A549 (cell line): ENCODE measurements around the gene MITF. TPM values are rescaled to one million over a fixed set of nuclear protein-coding genes. Genes with fewer than 3 reads are reported as not detected.

Experiments used
- ATAC-seq, 2 experiments: fragments of 200-7000 bp in 1 of 2; fragments of >200 bp in 1 of 2; cut with Nextera tagmentation in 1 of 2; cut with Tn5 transposase in 1 of 2; 3 replicates each; pipeline versions ENCODE4 v1.8.0 to v1.9.1; 2018 to 2020; ENCODE audit warnings: mild to moderate bottlenecking in 1 of 2, moderate library complexity in 1 of 2
- CTCF ChIA-PET: fragments of 300-600 bp; sonication (Branson Sonifier 250); formaldehyde crosslinking; extraction: SDS; loops from one replicate; lab custom pipeline; 2021; ENCODE audit warnings: antibody characterized with exemption, inconsistent platforms; lab: Yijun Ruan, JAX
- POLR2A ChIA-PET: fragments of 350-600 bp; formaldehyde crosslinking; extraction: SDS; loops from one replicate; lab custom pipeline; 2021; ENCODE audit warnings: antibody characterized with exemption, inconsistent platforms; lab: Yijun Ruan, JAX
- DNase-seq, 2 experiments: peaks; one replicate each; pipeline versions ENCODE4 v3.0.0 to v3.0.0-alpha.2; 2011 to 2016; ENCODE audit warnings: low read depth in 1 of 2, low spot score in 1 of 2
- FAIRE-seq: peaks from 2 replicates; lab custom pipeline; 2011; peaks lifted over from hg19 to GRCh38; lab: Jason Lieb, UNC
- H3K27ac ChIP-seq, 2 experiments: fragments of >200 bp; sonication (Bioruptor Twin); formaldehyde crosslinking; 3 replicates each; pipeline ENCODE4 v1.5.1; 2016 to 2017
- H3K4me1 ChIP-seq: fragments of >200 bp; sonication (Bioruptor Twin); formaldehyde crosslinking; 3 replicates; pipeline ENCODE4 v1.6.1; 2016
- H3K4me2 ChIP-seq: fragments of >200 bp; sonication (Bioruptor Twin); formaldehyde crosslinking; 3 replicates; pipeline ENCODE4 v1.6.1; 2016
- H3K4me3 ChIP-seq: fragments of >200 bp; sonication (Bioruptor Twin); formaldehyde crosslinking; 3 replicates; pipeline ENCODE4 v1.5.1; 2016
- H3K9me3 ChIP-seq: fragments of >200 bp; sonication (Bioruptor Twin); formaldehyde crosslinking; 3 replicates; pipeline ENCODE4 v1.6.1; 2016
- BHLHE40 ChIP-seq: IDR thresholded peaks from 2 replicates; pipeline ENCODE4 v1.6.1; 2012; ENCODE audit warnings: low read depth, low read length, inconsistent platforms
- CEBPB ChIP-seq, 2 experiments: fragments of >200 bp in 1 of 2; sonication (Bioruptor Twin) in 1 of 2; formaldehyde crosslinking in 1 of 2; IDR thresholded peaks; 2 replicates each; pipeline ENCODE4 v1.6.1; 2012 to 2016
- CHD2 ChIP-seq: fragments of 150-350 bp; IDR thresholded peaks from 2 replicates; pipeline ENCODE4 v1.6.1; 2014; ENCODE audit warnings: low read length; ENCODE audit not compliant: partially characterized antibody
- CHD4 ChIP-seq: fragments of 200-600 bp; sonication (generic); IDR thresholded peaks from 2 replicates; pipeline ENCODE4 v1.6.1; 2016; ENCODE audit warnings: antibody characterized with exemption, mild to moderate bottlenecking, borderline replicate concordance
- ESRRA ChIP-seq: fragments of 150-350 bp; IDR thresholded peaks from 2 replicates; pipeline ENCODE4 v1.6.1; 2014; ENCODE audit warnings: mild to moderate bottlenecking, low read length, borderline replicate concordance
- GATA3 ChIP-seq: IDR thresholded peaks from 2 replicates; pipeline ENCODE4 v1.6.1; 2012; ENCODE audit warnings: borderline replicate concordance
- HOXB5 ChIP-seq: fragments of 250-450 bp; sonication (Bioruptor Pico); IDR thresholded peaks from 2 replicates; pipeline ENCODE4 v1.5.0; 2020; ENCODE audit warnings: mild to moderate bottlenecking, moderate library complexity
- KDM5A ChIP-seq: fragments of 200-600 bp; sonication (generic); IDR thresholded peaks from 2 replicates; pipeline ENCODE4 v1.6.1; 2016; ENCODE audit warnings: antibody characterized with exemption, mild to moderate bottlenecking
- MAFK ChIP-seq: fragments of 450-650 bp; IDR thresholded peaks from 2 replicates; pipeline ENCODE4 v1.6.1; 2014; ENCODE audit not compliant: partially characterized antibody
- NFE2L2 ChIP-seq: fragments of 150-350 bp; conservative IDR thresholded peaks from 2 replicates; pipeline ENCODE4 v1.6.1; 2014; ENCODE audit warnings: low read length
- NR3C1 ChIP-seq: fragments of >200 bp; sonication (Bioruptor Twin); formaldehyde crosslinking; IDR thresholded peaks from 3 replicates; pipeline ENCODE4 v1.6.1; 2017
- POLR2AphosphoS2 ChIP-seq: conservative IDR thresholded peaks from 2 replicates; pipeline ENCODE4 v1.6.1; 2012; ENCODE audit warnings: low read length, improper control_type of control experiment, inconsistent platforms
- RAD21 ChIP-seq, 2 experiments: fragments of >200 bp in 1 of 2; sonication (Bioruptor Twin) in 1 of 2; formaldehyde crosslinking in 1 of 2; IDR thresholded peaks in 1 of 2; conservative IDR thresholded peaks in 1 of 2; 2 replicates in 1 of 2; 3 replicates in 1 of 2; pipeline ENCODE4 v1.6.1; 2012 to 2018; ENCODE audit warnings: inconsistent platforms in 1 of 2
- RCOR1 ChIP-seq: fragments of 150-350 bp; IDR thresholded peaks from 2 replicates; pipeline ENCODE4 v1.6.1; 2014; ENCODE audit warnings: antibody characterized with exemption, low read length, low read depth
- RFX5 ChIP-seq: fragments of 450-650 bp; IDR thresholded peaks from 2 replicates; pipeline ENCODE4 v1.7.1; 2014; ENCODE audit warnings: antibody characterized with exemption, mild to moderate bottlenecking, moderate library complexity
- SMC3 ChIP-seq: fragments of >200 bp; sonication (Bioruptor Twin); formaldehyde crosslinking; IDR thresholded peaks from 3 replicates; pipeline ENCODE4 v1.6.1; 2018; ENCODE audit warnings: inconsistent platforms
- SREBF2 ChIP-seq: fragments of 450-650 bp; IDR thresholded peaks from 2 replicates; pipeline ENCODE4 v1.6.1; 2014; ENCODE audit warnings: mild to moderate bottlenecking, moderate library complexity
- TFCP2L1 ChIP-seq: fragments of 250-450 bp; sonication (Bioruptor Pico); IDR thresholded peaks from 2 replicates; pipeline ENCODE4 v1.5.0; 2021; ENCODE audit warnings: mild to moderate bottlenecking
- ZSCAN20 ChIP-seq: fragments of 250-450 bp; sonication (Bioruptor Pico); IDR thresholded peaks from 2 replicates; pipeline ENCODE4 v1.8.0; 2022; ENCODE audit warnings: mild to moderate bottlenecking, moderate library complexity
- WGBS: methylation state at CpG from one replicate; pipeline ENCODE4 v1.1.6; 2017; ENCODE audit errors: missing lambda C conversion rate; 5-methylcytosine and 5-hydroxymethylcytosine counted together
- polyA plus RNA-seq, 4 experiments: library from polyadenylated mRNA; depleted of rRNA in 3 of 4; stranded (reverse); fragments of >200 nt; fragmentation: RNase III in 1 of 4; extraction: RNeasy Plus Mini Kit Qiagen cat#74134 plus additional on column Dnase treatment in 1 of 4; gene quantifications; 2 replicates in 3 of 4; 3 replicates in 1 of 4; pipeline ENCODE4 v1.2.3, GENCODE V29; 2011 to 2017
- TF ChIP-seq, protein P1 (sequence below): fragments of 450-650 bp; IDR thresholded peaks from 2 replicates; pipeline ENCODE4 v1.6.1; 2014; ENCODE audit warnings: antibody characterized with exemption
- TF ChIP-seq, protein P2 (sequence below): IDR thresholded peaks from 2 replicates; pipeline ENCODE4 v1.6.1; 2012

MITF gene
- polyA plus RNA-seq, 2 of the 4 experiments (the other 2 are of a cell fraction): 14.3 to 15.9 TPM

DNA sequence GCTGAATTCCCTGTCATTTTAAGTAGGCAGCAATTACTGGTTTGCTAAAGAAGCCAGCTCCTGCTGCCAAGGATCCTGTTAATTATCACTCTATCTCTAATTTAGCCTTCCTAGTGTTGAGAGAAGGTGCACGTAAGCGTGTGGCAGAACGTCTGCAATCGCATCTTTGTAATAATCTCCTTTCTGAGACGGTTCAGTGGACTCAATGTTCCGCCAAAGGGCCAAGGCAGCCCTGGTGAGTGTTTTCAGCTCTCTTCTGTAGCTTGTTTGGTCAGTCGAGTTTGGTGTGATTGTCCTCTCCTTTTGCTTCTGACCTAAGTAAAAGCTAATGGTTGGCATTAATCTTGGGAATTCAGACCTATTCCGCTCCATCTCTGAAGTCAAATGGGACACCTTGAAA is 24.2 kb downstream of the MITF start:
- TF ChIP-seq NFE2L2: no peak
- TF ChIP-seq RCOR1: no peak
- no peak for TF ChIP-seq CHD4
- no peak for TF ChIP-seq ESRRA
- no peak for TF ChIP-seq HOXB5 (CRISPR knock-in tag)
- no peak for TF ChIP-seq SREBF2
- TF ChIP-seq, protein P1, sequence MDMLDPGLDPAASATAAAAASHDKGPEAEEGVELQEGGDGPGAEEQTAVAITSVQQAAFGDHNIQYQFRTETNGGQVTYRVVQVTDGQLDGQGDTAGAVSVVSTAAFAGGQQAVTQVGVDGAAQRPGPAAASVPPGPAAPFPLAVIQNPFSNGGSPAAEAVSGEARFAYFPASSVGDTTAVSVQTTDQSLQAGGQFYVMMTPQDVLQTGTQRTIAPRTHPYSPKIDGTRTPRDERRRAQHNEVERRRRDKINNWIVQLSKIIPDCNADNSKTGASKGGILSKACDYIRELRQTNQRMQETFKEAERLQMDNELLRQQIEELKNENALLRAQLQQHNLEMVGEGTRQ: no peak
- no peak for TF ChIP-seq TFCP2L1 (CRISPR knock-in tag)
- TF ChIP-seq RFX5: no peak
- no peak for TF ChIP-seq BHLHE40
- TF ChIP-seq RAD21 (conservative IDR thresholded peaks at IDR 0.05 in 1 of 2, IDR thresholded peaks at IDR 0.05 in 1 of 2): no peak
- no peak for TF ChIP-seq CHD2
- TF ChIP-seq, all 56 proteins: peak for 0
- peak in 1 of 2 experiments; percentile 26; a peak in 2 of 6 replicates for ATAC-seq
- peak overlapping the region; percentile 32 for H3K4me3 ChIP-seq
- ChIA-PET CTCF (interaction anchor here (0.8 kb wide), 1 partner anchor 42 kb away, joined by 3 read pairs; no protein-coding TSS in a partner anchor), POLR2A (no interaction called here)
- FAIRE-seq: peak; percentile 61
- no peak for DNase-seq
- WGBS: 41% methylated on average over 8 of the region's 8 CpGs
- peak overlapping the region; percentile 90 for H3K4me2 ChIP-seq
- peaks cover 69% of the 10 kb centered on the region for H3K4me1 ChIP-seq
- H3K27ac ChIP-seq: peak overlapping the region; percentile 79 to 85
- no peaks in the 10 kb centered on the region for H3K9me3 ChIP-seq

DNA sequence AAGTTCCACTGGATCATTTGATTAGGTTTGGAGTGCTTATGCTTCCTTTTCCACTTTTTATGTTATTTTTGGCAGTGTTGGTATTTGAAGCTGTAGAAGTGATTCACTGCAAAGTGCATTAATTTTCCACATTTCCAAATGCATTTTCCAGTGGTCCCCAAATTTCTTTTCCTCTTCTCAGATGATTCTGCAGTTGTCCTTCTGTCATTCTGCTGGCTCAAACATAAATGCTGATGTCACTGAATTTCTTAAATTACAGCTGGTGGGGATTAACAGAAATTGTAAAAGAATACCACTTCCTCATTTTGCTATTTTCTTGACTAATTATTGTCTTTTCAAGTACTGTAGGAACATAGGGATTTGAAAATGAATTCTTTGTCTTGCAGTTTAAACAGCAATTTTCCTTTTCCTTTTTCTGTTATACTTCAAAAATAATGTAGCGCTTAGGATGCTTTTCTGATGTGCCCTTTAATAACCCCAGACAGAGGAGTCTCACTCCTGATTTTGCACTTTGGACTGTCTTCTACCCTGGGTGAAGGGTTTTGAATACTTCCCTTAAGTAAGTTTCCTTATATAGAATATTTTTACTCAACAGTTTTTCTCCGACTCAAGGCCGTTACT is 25.0 kb downstream of the MITF start:
- DNase-seq: peak in 1 of 2 experiments; percentile 26
- peak; percentile 77 for FAIRE-seq
- peak in 1 of 2 experiments; percentile 39; a peak in 3 of 6 replicates for ATAC-seq
- Histone ChIP-seq H3K4me3 (peak overlapping the region; percentile 32), H3K4me2 (peak overlapping the region; percentile 90), H3K27ac (peak overlapping the region; percentile 79 to 85)
- CTCF ChIA-PET: interaction anchor here (1.0 kb wide), 1 partner anchor 73 kb away, joined by 3 read pairs; no protein-coding TSS in a partner anchor
- TF ChIP-seq, protein P2, sequence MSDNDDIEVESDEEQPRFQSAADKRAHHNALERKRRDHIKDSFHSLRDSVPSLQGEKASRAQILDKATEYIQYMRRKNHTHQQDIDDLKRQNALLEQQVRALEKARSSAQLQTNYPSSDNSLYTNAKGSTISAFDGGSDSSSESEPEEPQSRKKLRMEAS: no peak
- TF ChIP-seq ZSCAN20 (CRISPR knock-in tag): no peak
- TF ChIP-seq HOXB5 (CRISPR knock-in tag): no peak
- TF ChIP-seq NR3C1: no peak
- TF ChIP-seq MAFK: peak; percentile 87
- TF ChIP-seq TFCP2L1 (CRISPR knock-in tag): no peak
- TF ChIP-seq, all 56 proteins: peak for 1
- Histone ChIP-seq H3K9me3 (no peaks in the 10 kb centered on the region), H3K4me1 (peaks cover 76% of the 10 kb centered on the region)
- POLR2A ChIA-PET: no interaction called here
- 9% methylated on average over 3 of the region's 3 CpGs for WGBS

DNA sequence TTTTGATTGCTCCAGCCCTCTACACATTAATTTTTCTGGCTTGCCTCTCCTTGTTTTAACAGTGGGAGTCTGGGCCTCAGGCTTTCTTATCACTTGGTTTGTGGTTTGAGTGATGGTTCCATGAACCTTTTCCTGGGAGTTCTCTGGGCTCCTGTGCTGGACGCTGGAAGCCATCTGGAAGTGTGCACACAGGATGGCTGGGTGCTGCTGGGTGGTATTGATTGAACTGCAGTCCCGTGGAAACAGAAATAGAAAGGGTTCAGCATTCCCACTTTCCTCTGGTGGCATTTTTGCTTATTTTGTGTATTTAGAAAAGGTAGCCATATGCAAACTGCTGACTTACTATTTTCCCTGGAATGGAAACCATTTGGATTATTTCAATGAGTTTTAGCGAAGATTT is 25.6 kb downstream of the MITF start:
- TF ChIP-seq SMC3 (no peak), MAFK (peak; percentile 70), BHLHE40 (no peak), POLR2AphosphoS2 (no peak), GATA3 (no peak), KDM5A (no peak), CEBPB (IDR thresholded peaks at IDR 0.05) (no peak)
- TF ChIP-seq, protein P2: 0 out of 2 replicates have a peak, but pooled peaks have one; percentile 18
- peak overlapping the region; percentile 90 for H3K4me2 ChIP-seq
- peaks cover 83% of the 10 kb centered on the region for H3K4me1 ChIP-seq
- no peaks in the 10 kb centered on the region for H3K9me3 ChIP-seq
- POLR2A ChIA-PET: no interaction called here
- H3K27ac ChIP-seq: peak overlapping the region; percentile 79 to 85
- peak overlapping the region; percentile 32; the same call in 1 of the 3 replicates for H3K4me3 ChIP-seq
- peak; percentile 7 for FAIRE-seq
- peak in 1 of 2 experiments; percentile 57; a peak in 3 of 6 replicates for ATAC-seq
- WGBS: 15% methylated on average over 3 of the region's 3 CpGs
- CTCF ChIA-PET: interaction anchor here (1.0 kb wide), 1 partner anchor 74 kb away, joined by 3 read pairs; no protein-coding TSS in a partner anchor
- peak in 1 of 2 experiments; percentile 30 for DNase-seq
